ENCODE results near the gene NDC80.

Gene NDC80

DNA sequence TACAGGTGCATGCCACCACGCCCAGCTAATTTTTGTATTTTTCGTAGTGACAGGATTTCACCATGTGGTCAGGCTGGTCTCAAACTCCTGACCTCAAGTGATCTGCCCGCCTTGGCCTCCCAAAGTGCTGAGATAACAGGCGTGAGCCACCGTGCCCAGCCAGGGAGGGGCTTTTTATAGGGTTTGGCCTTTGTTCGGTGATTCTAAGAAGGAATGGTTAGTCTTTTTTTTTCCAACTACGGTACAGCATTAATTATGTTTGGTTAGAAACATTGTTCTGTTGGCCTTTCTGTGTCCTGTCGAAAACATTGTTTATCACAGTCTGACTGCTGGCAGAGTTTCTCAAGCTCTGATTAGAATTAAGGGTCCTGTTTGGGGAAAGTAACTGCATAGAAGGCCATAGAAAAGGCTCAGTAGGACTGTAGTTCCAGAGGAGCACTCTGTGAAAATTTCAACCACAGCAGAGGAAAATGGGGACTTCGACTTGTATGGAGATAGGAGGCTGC, 64.8 kb downstream of the NDC80 start:
- TF ChIP-seq, protein P1, sequence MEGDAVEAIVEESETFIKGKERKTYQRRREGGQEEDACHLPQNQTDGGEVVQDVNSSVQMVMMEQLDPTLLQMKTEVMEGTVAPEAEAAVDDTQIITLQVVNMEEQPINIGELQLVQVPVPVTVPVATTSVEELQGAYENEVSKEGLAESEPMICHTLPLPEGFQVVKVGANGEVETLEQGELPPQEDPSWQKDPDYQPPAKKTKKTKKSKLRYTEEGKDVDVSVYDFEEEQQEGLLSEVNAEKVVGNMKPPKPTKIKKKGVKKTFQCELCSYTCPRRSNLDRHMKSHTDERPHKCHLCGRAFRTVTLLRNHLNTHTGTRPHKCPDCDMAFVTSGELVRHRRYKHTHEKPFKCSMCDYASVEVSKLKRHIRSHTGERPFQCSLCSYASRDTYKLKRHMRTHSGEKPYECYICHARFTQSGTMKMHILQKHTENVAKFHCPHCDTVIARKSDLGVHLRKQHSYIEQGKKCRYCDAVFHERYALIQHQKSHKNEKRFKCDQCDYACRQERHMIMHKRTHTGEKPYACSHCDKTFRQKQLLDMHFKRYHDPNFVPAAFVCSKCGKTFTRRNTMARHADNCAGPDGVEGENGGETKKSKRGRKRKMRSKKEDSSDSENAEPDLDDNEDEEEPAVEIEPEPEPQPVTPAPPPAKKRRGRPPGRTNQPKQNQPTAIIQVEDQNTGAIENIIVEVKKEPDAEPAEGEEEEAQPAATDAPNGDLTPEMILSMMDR (conservative IDR thresholded peaks at IDR 0.05; ENCODE audit: low read depth, low read length), result no peak
- no peak for DNase-seq (ENCODE audit: low read depth)
- H3K4me3 ChIP-seq (ENCODE audit: low read depth, low read length), result no peak overlapping the region

DNA sequence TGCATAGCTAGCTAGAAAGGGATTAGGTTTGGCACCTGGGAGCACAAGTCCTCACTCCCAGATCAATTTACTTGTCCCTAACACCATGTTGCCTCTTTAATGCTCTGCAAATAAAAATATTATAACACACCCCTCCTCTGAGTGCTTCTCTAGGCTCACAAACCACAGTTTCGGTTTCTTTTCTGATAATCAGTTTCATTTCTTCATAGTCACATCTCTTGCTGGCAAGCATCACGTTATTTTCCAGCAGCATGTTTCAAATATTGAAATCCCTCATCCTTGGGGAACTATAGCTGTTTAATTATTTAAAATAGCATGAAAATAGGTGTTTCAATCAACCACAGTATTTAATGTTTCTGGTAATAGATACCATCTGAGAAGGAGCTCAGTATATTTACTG, 70.3 kb downstream of the NDC80 start:
- DNase-seq (ENCODE audit: low read depth), result peak; percentile 50
- TF ChIP-seq, protein P1 (conservative IDR thresholded peaks at IDR 0.05; ENCODE audit: low read depth, low read length), result no peak
- H3K4me3 ChIP-seq (ENCODE audit: low read depth, low read length), result no peak overlapping the region

DNA sequence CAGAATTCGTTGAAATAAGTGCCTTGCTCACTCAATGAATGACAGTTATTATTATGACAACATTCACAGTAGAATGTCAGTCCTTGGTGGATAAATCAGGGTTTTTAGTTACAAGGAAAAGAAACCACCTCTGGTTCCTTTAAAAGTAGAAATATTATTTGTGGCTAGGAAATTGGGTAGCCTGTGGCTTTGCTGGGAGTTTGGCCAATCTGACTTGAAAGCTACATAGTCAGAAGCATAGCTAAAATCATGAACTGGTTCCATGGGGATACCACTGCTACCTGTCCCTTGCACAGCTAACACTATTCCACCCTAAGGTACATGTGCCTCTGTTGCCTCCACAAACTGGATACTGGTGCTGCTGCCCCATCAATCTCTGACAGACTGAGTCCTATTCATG, 71.4 kb downstream of the NDC80 start:
- DNase-seq (ENCODE audit: low read depth), result no peak
- TF ChIP-seq, protein P1 (conservative IDR thresholded peaks at IDR 0.05; ENCODE audit: low read depth, low read length), result no peak
- H3K4me3 ChIP-seq (ENCODE audit: low read depth, low read length), result no peak overlapping the region

DNA sequence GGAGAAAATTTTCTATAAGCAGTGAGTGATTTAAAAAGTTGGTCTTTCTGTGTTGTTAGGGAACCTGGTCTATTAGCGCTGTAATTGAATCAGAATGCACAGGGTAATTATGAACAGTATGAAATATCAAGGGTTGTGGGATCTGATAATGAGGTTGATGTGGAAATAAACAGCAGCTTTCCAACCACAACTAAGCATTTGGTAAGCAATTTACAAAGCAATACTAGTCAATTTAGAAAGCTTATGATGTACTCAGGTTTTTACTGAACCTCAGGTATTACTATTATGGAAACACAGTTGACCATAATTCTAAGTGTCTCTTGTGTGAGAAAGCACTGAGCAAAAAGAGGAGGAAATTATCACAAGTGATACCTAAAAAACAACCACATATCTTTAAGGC, 73.2 kb downstream of the NDC80 start:
- TF ChIP-seq, protein P1 (conservative IDR thresholded peaks at IDR 0.05; ENCODE audit: low read depth, low read length), result no peak
- H3K4me3 ChIP-seq (ENCODE audit: low read depth, low read length), result no peak overlapping the region
- DNase-seq (ENCODE audit: low read depth), result no peak

DNA sequence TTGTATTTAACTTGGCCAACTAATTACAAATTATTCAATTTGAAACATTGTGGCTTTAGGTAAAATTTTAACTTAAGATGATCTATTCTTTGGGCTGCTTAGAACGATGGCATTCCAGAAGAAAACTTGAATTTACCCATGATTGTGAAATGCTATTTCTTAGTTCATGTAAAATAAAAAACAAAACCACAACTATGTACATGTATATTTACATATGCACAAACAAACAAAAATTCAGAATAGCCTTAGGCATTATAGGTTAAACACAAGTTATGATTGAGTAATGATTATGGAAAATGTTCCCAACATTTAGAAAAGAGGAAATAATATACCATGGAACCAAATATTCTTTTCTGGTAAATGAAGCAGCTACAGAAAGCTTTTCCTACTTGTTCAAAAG, 80.6 kb downstream of the NDC80 start:
- no peak overlapping the region for H3K4me3 ChIP-seq (ENCODE audit: low read depth, low read length)
- TF ChIP-seq, protein P1 (conservative IDR thresholded peaks at IDR 0.05; ENCODE audit: low read depth, low read length), result no peak
- DNase-seq (ENCODE audit: low read depth), result no peak

DNA sequence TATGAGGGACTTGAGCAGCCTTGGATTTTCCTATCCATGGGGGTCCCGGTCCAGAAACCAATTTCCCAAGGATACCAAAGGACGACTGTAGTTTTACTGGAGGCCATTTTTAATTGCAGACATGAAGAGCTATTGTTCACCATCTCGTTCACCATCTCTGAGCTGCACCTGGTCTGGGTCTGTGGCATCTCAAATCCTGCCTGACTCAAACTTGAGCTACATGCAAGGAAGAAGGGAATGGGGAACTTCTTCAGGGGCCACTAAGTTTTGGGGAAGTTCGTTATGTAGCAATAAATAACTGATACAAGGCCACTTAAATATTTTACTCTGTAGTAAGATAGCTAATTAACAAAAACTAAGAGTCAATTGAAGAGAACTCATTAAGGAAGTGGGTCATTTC, 82.1 kb downstream of the NDC80 start:
- TF ChIP-seq, protein P1 (conservative IDR thresholded peaks at IDR 0.05; ENCODE audit: low read depth, low read length), result no peak
- no peak overlapping the region for H3K4me3 ChIP-seq (ENCODE audit: low read depth, low read length)
- no peak for DNase-seq (ENCODE audit: low read depth)

DNA sequence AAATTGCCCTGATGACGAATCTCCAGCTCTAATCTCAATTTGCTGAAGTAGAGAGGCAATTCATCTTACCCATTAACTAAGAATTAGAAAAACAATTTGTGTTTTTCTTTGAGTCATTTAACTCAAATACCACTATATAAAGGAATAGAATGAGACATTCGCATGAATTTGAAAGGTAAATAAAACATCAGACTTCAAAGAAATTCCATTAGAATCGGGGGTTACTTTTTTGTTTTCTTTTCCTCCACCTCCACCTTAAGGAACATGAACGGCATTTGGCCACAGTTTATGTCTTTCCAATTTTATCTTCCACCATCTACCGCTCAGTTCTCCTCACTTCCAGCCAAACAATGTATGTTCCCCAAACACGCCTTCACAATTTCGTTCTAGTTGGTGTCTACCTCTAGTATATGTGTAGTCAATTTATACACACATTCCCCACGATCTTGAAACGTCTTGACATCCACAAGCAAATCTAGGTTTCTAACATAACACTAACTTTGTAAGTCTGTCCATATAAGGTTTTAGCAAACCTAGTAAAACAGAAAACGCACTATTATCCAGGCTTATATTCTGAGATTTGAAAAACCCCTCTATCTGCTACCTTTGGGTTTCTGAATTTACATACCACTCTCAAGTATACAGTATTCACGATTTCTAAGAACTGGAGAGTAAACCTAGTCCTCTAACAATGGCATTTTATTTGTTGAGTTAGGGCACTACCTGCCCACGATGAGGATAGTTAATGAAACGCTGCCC, 83.0 kb downstream of the NDC80 start:
- H3K4me3 ChIP-seq (ENCODE audit: low read depth, low read length), result peak overlapping the region; percentile 92
- peak; percentile 31 for DNase-seq (ENCODE audit: low read depth)
- TF ChIP-seq, protein P1 (conservative IDR thresholded peaks at IDR 0.05; ENCODE audit: low read depth, low read length), result no peak

Measured in choroid plexus epithelial cell (primary cell).